Activated T-helper 1 cell treated with anti-CD3 and anti-CD28 coated beads, Interleukin-12 subunit alpha, Interleukin-12 subunit beta, Interleukin-2, Interleukin-4 antibody, amounts not matched to agents 30 ng/mL and 10 ng/mL and 1 ng/mL, durations not matched to agents 14 hours and 24 hours and 36 hours (primary cell): ENCODE measurements around the gene TMEM204. TPM values are rescaled to one million over a fixed set of nuclear protein-coding genes. Genes with fewer than 3 reads are reported as not detected.

Source experiments
- DNase-seq: peaks from one replicate; pipeline ENCODE4 v3.0.0; 2021; ENCODE audit warnings: low spot score
- H3K27ac Mint-ChIP-seq: one replicate; pipeline ENCODE4 v1.8.0; 2021; ENCODE audit warnings: mild to moderate bottlenecking, mixed read lengths
- H3K27me3 Mint-ChIP-seq: one replicate; pipeline ENCODE4 v1.8.0; 2022; ENCODE audit warnings: mild to moderate bottlenecking, moderate library complexity, mixed read lengths; ENCODE audit not compliant: insufficient read depth
- H3K36me3 Mint-ChIP-seq: one replicate; pipeline ENCODE4 v1.8.0; 2021; ENCODE audit warnings: low read depth, mixed read lengths
- H3K4me1 Mint-ChIP-seq: one replicate; pipeline ENCODE4 v1.8.0; 2021; ENCODE audit warnings: low read depth, mixed read lengths
- H3K4me3 Mint-ChIP-seq: one replicate; pipeline ENCODE4 v1.8.0; 2021; ENCODE audit warnings: mild to moderate bottlenecking, moderate library complexity, mixed read lengths
- H3K9me3 Mint-ChIP-seq: one replicate; pipeline ENCODE4 v1.8.0; 2021; ENCODE audit warnings: mixed read lengths
- intact Hi-C: fragments of 100-400 bp; cut with micrococcal nuclease; formaldehyde crosslinking; loops from one replicate; pipeline ENCODE4 v1.15.1; 2024
- total RNA-seq: library from RNA; stranded (reverse); gene quantifications from 2 replicates; pipeline ENCODE4 v1.2.3, GENCODE V29; 2022

TMEM204 gene
- 22.8 and 23.7 TPM in 2 replicates for total RNA-seq

GRCh38 chr16:1533443-1533951 lies at the start of gene TMEM204:
Gene TMEM204, plus strand, starts transcription at chr16:1533666. Its CDS starts 610 bp downstream, at chr16:1534276.
- Mint-ChIP-seq H3K9me3 (no peaks in the 10 kb centered on the region), H3K36me3 (peaks cover 26% of the 10 kb centered on the region), H3K4me3 (peak within 1 kb of the TSS; percentile 98), H3K4me1 (peaks cover 44% of the 10 kb centered on the region), H3K27me3 (peaks cover 2% of the 10 kb centered on the region), H3K27ac (peak within 1 kb of the TSS; percentile 92)
- intact Hi-C loops, result loop anchor here (10.0 kb wide), 1 partner anchor 229 kb away; the partner anchor contains the start of gene UBE2I
- DNase-seq, result peak; percentile 47

DNA sequence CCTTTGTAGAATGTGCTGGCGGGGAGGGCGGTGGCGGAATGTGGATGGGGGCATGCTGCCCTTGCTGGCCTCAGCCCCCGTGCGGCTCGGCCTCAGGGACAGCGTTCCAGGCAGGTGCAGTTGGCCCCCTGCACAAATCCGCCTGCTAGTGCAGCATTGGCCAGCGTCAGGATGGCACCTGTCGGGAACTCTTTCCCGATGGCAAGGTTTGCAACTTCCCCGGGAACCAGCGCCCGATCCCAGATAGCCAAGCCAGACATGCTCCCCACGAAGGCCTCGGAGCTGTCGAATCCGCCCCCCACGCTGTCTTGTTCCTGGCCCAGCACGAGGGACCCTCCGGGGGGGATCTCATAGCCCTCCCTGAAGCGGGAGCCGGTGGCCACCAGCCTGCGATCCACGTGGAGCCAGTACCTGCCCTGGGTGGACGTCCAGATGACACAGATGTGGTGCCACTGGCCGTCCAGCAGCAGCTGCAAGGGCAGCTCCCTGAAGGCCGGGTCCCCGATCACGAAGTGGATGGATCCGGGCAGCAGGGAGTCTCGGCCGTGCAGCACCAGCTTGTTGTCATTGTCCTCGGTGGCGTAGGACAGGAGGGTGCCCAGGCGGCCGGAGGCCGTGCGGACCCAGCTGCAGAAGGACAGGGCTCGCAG lies 47.5 kb upstream of the TMEM204 start:
- Mint-ChIP-seq H3K27ac (no peak overlapping the region), H3K4me1 (no peaks in the 10 kb centered on the region), H3K36me3 (no peaks in the 10 kb centered on the region), H3K27me3 (peaks cover 3% of the 10 kb centered on the region), H3K4me3 (no peak overlapping the region), H3K9me3 (no peaks in the 10 kb centered on the region)
- DNase-seq, result no peak
- intact Hi-C loops, result no loop called here

GRCh38 chr16:1486551-1487390 lies 46.7 kb upstream of the TMEM204 start:
- intact Hi-C loops, result no loop called here
- DNase-seq, result no peak
- no peak overlapping the region for H3K4me3 Mint-ChIP-seq
- H3K4me1 Mint-ChIP-seq, result no peaks in the 10 kb centered on the region
- H3K36me3 Mint-ChIP-seq, result no peaks in the 10 kb centered on the region
- no peak overlapping the region for H3K27ac Mint-ChIP-seq
- no peaks in the 10 kb centered on the region for H3K9me3 Mint-ChIP-seq
- H3K27me3 Mint-ChIP-seq, result no peaks in the 10 kb centered on the region

GRCh38 chr16:1487395-1488053 lies 45.9 kb upstream of the TMEM204 start:
- Mint-ChIP-seq H3K36me3 (no peaks in the 10 kb centered on the region), H3K9me3 (no peaks in the 10 kb centered on the region), H3K27ac (no peak overlapping the region), H3K27me3 (no peaks in the 10 kb centered on the region), H3K4me1 (peaks cover 3% of the 10 kb centered on the region), H3K4me3 (no peak overlapping the region)
- intact Hi-C loops, result no loop called here
- DNase-seq, result no peak

- no peak overlapping the region for H3K4me3 Mint-ChIP-seq
- no peaks in the 10 kb centered on the region for H3K9me3 Mint-ChIP-seq
- H3K27me3 Mint-ChIP-seq, result no peaks in the 10 kb centered on the region
- no peak for DNase-seq
- intact Hi-C loops, result no loop called here
- no peak overlapping the region for H3K27ac Mint-ChIP-seq
- H3K4me1 Mint-ChIP-seq, result peaks cover 8% of the 10 kb centered on the region
- no peaks in the 10 kb centered on the region for H3K36me3 Mint-ChIP-seq
Observed at GRCh38 chr16:1488054-1488601, 45.3 kb upstream of the TMEM204 start.

DNA sequence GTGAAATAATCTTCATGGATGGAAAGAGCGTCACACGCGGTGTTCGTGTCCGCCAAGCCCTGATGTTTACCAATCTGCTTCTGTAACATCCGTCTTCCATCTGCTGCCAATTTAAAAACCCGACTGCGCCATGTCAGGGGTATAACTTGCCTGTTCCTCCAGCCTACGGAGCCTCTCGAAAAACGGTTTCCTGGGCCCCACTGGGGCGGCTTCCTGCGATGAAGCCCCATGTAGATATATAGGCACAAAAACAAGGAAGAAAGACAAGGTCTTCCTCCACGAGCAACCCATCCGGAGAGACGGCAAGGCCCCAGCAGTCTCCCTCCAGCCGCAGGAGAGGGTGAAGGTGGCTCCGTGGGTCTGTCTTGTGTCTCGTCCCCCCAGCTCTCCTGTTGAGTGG lies 44.8 kb upstream of the TMEM204 start, which contains the start of gene PTX4:
TSS of gene PTX4 (minus strand) at position 326 of the 400 bp plus-strand sequence. CDS start at position 291, 35 bp downstream.
- no peak within 1 kb of the TSS for H3K4me3 Mint-ChIP-seq
- H3K36me3 Mint-ChIP-seq, result no peaks in the 10 kb centered on the region
- no peaks in the 10 kb centered on the region for H3K27me3 Mint-ChIP-seq
- no peaks in the 10 kb centered on the region for H3K9me3 Mint-ChIP-seq
- no peak for DNase-seq
- intact Hi-C loops, result no loop called here
- no peak within 1 kb of the TSS for H3K27ac Mint-ChIP-seq
- H3K4me1 Mint-ChIP-seq, result peaks cover 8% of the 10 kb centered on the region

- no peaks in the 10 kb centered on the region for H3K36me3 Mint-ChIP-seq
- H3K9me3 Mint-ChIP-seq, result no peaks in the 10 kb centered on the region
- H3K4me3 Mint-ChIP-seq, result no peak overlapping the region
- peaks cover 8% of the 10 kb centered on the region for H3K4me1 Mint-ChIP-seq
- no peaks in the 10 kb centered on the region for H3K27me3 Mint-ChIP-seq
- no peak overlapping the region for H3K27ac Mint-ChIP-seq
- intact Hi-C loops, result no loop called here
- DNase-seq, result no peak
Observed at GRCh38 chr16:1489077-1489476, 44.4 kb upstream of the TMEM204 start.

GRCh38 chr16:1491327-1491726 lies 42.1 kb upstream of the TMEM204 start:
- Mint-ChIP-seq H3K27ac (no peak overlapping the region), H3K4me3 (peak overlapping the region; percentile 4), H3K36me3 (no peaks in the 10 kb centered on the region), H3K4me1 (peaks cover 8% of the 10 kb centered on the region), H3K9me3 (no peaks in the 10 kb centered on the region), H3K27me3 (no peaks in the 10 kb centered on the region)
- intact Hi-C loops, result loop anchor here (5.0 kb wide), 1 partner anchor 899 kb away; the partner anchor contains the start of gene RAB40C
- DNase-seq, result no peak

DNA sequence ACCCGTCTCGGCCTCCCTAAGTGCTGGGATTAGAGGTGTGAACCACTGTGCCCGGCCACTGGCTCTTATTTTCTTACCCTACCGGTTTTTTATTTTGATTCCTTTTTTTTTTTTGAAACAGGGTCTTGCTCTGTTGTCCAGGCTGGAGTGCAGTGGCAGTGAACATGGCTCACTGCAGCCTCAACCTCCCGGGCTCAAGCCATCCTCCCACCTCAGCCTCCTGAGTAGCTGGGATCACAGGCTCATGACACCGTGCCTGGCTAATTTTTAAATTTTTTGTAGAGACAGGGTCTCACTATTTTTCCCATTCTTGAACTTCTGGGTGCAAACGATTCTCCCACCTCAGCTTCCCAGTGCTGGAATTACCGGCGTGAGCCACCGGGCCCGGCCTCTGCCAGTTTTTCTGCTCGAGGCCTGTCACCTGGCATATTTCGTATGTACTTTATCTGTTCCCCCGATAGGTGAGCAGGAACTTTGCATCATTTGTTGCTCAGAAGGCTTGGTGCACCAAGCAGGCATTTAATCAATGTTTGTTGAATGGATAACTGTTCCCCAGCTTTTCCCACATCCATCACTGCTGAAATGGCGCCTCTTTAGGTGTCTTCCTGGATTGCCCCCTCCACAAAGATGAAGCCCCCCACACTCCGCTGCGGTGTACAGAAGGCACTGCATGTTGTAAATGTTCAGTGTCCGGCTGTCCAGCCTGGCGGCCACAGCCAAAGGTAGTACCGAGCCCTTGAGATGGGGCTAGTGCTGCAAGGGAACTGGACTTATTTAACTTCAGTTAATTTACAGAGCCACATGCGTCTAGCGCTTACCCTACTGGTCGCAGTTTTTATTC lies 41.2 kb upstream of the TMEM204 start:
- intact Hi-C loops, result loop anchor here (2.0 to 5.0 kb wide), 2 partner anchors 114 to 900 kb away; partner anchors contain the start of gene RAB40C
- Mint-ChIP-seq H3K36me3 (peaks cover 6% of the 10 kb centered on the region), H3K27me3 (no peaks in the 10 kb centered on the region), H3K4me3 (peak overlapping the region; percentile 92), H3K4me1 (peaks cover 8% of the 10 kb centered on the region), H3K27ac (peak overlapping the region; percentile 98), H3K9me3 (no peaks in the 10 kb centered on the region)
- no peak for DNase-seq

GRCh38 chr16:1492923-1493745 lies 40.3 kb upstream of the TMEM204 start, which contains the start of gene TELO2:
Gene TELO2, plus strand, starts transcription at chr16:1493360. Its CDS starts 922 bp downstream, at chr16:1494282.
- peaks cover 8% of the 10 kb centered on the region for H3K4me1 Mint-ChIP-seq
- peak within 1 kb of the TSS; percentile 92 for H3K4me3 Mint-ChIP-seq
- intact Hi-C loops, result loop anchor here (1.0 to 5.0 kb wide), 7 partner anchors 18 to 901 kb away; partner anchors contain the start of genes CLCN7, CRAMP1, IFT140 and MAPK8IP3
- peak; percentile 85 for DNase-seq
- H3K27ac Mint-ChIP-seq, result peak within 1 kb of the TSS; percentile 98
- H3K36me3 Mint-ChIP-seq, result peaks cover 6% of the 10 kb centered on the region
- H3K27me3 Mint-ChIP-seq, result no peaks in the 10 kb centered on the region
- no peaks in the 10 kb centered on the region for H3K9me3 Mint-ChIP-seq

DNA sequence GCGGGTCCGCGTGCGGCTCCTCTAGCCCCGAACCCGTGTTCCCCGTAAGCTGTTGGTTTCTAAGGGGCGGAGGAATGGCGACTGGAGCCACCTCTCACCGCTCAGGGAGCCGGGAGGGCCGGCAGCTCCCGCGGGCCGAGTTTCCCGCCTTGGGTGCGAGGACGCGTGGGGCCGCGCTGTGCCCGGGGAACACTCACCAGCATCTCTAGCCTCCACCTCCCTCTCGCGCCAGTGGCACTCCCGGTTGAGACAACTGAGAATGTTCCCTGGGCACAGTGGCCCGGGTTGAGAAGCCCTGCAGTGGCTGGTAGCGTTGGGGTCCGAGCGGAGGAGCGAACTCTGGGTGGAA lies 39.7 kb upstream of the TMEM204 start:
- Mint-ChIP-seq H3K27me3 (no peaks in the 10 kb centered on the region), H3K36me3 (peaks cover 10% of the 10 kb centered on the region), H3K4me1 (peaks cover 8% of the 10 kb centered on the region), H3K9me3 (no peaks in the 10 kb centered on the region), H3K27ac (peak overlapping the region; percentile 48), H3K4me3 (peak overlapping the region; percentile 90)
- intact Hi-C loops, result loop anchor here (1.0 to 5.0 kb wide), 7 partner anchors 18 to 901 kb away; partner anchors contain the start of genes CLCN7, CRAMP1, IFT140 and MAPK8IP3
- DNase-seq, result no peak
